Activated CD4-positive, alpha-beta T cell treated with anti-CD3 and anti-CD28 coated beads for 36 hours (primary cell): Measurements from ENCODE around the gene RNF5. TPM values are rescaled to one million over a fixed set of nuclear protein-coding genes. Genes with fewer than 3 reads are reported as not detected.
"Not testable (repeated sequence)": the region's sequence is repeated elsewhere in the genome, so short reads cannot be mapped to it uniquely, and the experiment has no call there.

Experiments used
- ATAC-seq: fragments of 200-7000 bp; cut with Tn5 transposase; one replicate; pipeline ENCODE4 v1.10.0; 2021; ENCODE audit warnings: mild to moderate bottlenecking, moderate library complexity
- CTCF ChIA-PET: fragments of 350-600 bp; sonication (Branson Sonifier 250); formaldehyde crosslinking; loops from one replicate; lab custom pipeline; 2021; ENCODE audit warnings: antibody characterized with exemption; lab: Charles Lee
- POLR2A ChIA-PET: fragments of 350-600 bp; sonication (Branson Sonifier 250); formaldehyde crosslinking; loops from one replicate; lab custom pipeline; 2021; ENCODE audit warnings: antibody characterized with exemption, inconsistent platforms; lab: Charles Lee
- DNase-seq: peaks from one replicate; pipeline ENCODE4 v3.0.0-alpha.2; 2020
- H3K27ac Mint-ChIP-seq: one replicate; pipeline ENCODE4 v1.8.0; 2021; ENCODE audit warnings: mixed read lengths
- H3K27me3 Mint-ChIP-seq: one replicate; pipeline ENCODE4 v1.8.0; 2021; ENCODE audit warnings: mixed read lengths
- H3K36me3 Mint-ChIP-seq: one replicate; pipeline ENCODE4 v1.8.0; 2021; ENCODE audit warnings: low read depth, mixed read lengths
- H3K4me1 Mint-ChIP-seq: one replicate; pipeline ENCODE4 v1.8.0; 2021; ENCODE audit warnings: mixed read lengths
- H3K4me3 Mint-ChIP-seq: one replicate; pipeline ENCODE4 v1.8.0; 2021; ENCODE audit warnings: mild to moderate bottlenecking, moderate library complexity, mixed read lengths
- H3K9me3 Mint-ChIP-seq: one replicate; pipeline ENCODE4 v1.8.0; 2021; ENCODE audit warnings: low read depth, mixed read lengths
- intact Hi-C, 2 experiments: fragments of 100-400 bp; cut with DNase I in 1 of 2; cut with micrococcal nuclease in 1 of 2; formaldehyde crosslinking; loops; one replicate each; pipeline versions ENCODE4 v1.14.2 to v1.15.1; 2022 to 2024; cut with DNase I, micrococcal nuclease
- total RNA-seq, 2 experiments: library from RNA; stranded (reverse); gene quantifications; one replicate each; pipeline ENCODE4 v1.2.3, GENCODE V29; 2021

RNF5 gene
- total RNA-seq, 2 experiments from 2014 or later = 51.7 to 65.6 TPM

DNA sequence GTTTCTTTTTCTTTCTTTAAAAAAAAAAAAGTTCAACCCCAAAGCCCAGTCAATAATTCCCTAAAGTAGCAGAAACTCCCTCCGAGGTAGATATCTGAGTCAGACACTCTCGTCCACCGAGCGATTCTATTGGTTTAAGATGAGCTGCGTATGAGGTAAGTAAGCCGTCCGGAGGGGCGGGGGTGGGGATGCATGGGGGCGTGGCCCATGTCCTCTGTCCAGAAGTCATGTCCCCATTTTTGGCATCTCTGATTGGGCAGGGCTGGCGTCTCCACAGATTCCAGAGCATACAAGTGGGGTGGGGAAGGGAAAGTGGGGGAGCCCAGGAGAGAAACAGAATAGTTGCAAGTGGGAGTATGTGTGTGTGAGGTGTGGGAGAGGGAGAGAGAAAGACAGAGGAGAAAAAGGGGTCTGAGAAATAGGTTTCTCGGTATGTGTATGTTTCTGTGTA, 7.5 kb downstream of the RNF5 start:
- H3K9me3 Mint-ChIP-seq, CTCF ChIA-PET, intact Hi-C loops, H3K27me3 Mint-ChIP-seq: not testable (repeated sequence)
- H3K36me3 Mint-ChIP-seq = peaks cover 57% of the 10 kb centered on the region
- H3K4me3 Mint-ChIP-seq = peak overlapping the region; percentile 39
- peaks cover 60% of the 10 kb centered on the region for H3K4me1 Mint-ChIP-seq
- ATAC-seq (peak; percentile 69), DNase-seq (peak; percentile 80)
- POLR2A ChIA-PET = interaction anchor here (0.6 to 0.7 kb wide), 3 partner anchors 9 to 640 kb away, joined by 3 to 6 read pairs (median 5); no protein-coding TSS in a partner anchor
- peak overlapping the region; percentile 87 for H3K27ac Mint-ChIP-seq

- Mint-ChIP-seq H3K36me3 (peaks cover 57% of the 10 kb centered on the region), H3K4me1 (peaks cover 57% of the 10 kb centered on the region), H3K27ac (peak overlapping the region; percentile 87), H3K4me3 (peak overlapping the region; percentile 39)
- H3K27me3 Mint-ChIP-seq, DNase-seq, CTCF ChIA-PET, ATAC-seq, intact Hi-C loops, H3K9me3 Mint-ChIP-seq: not testable (repeated sequence)
- POLR2A ChIA-PET = interaction anchor here (0.6 to 0.7 kb wide), 2 partner anchors 10 to 374 kb away, joined by 5 to 6 read pairs; no protein-coding TSS in a partner anchor
These were observed 8.1 kb downstream of the RNF5 start for GRCh38 chr6:32186151-32186840.

GRCh38 chr6:32187009-32187709, 9.0 kb downstream of the RNF5 start:
- no peak for DNase-seq
- no peak for ATAC-seq
- peak overlapping the region; percentile 87 for H3K27ac Mint-ChIP-seq
- intact Hi-C loops = no loop called here
- H3K4me3 Mint-ChIP-seq = peak overlapping the region; percentile 95
- POLR2A ChIA-PET = no interaction called here
- H3K9me3 Mint-ChIP-seq = no peaks in the 10 kb centered on the region
- no peaks in the 10 kb centered on the region for H3K27me3 Mint-ChIP-seq
- CTCF ChIA-PET = no interaction called here
- H3K4me1 Mint-ChIP-seq = peaks cover 54% of the 10 kb centered on the region
- peaks cover 60% of the 10 kb centered on the region for H3K36me3 Mint-ChIP-seq

DNA sequence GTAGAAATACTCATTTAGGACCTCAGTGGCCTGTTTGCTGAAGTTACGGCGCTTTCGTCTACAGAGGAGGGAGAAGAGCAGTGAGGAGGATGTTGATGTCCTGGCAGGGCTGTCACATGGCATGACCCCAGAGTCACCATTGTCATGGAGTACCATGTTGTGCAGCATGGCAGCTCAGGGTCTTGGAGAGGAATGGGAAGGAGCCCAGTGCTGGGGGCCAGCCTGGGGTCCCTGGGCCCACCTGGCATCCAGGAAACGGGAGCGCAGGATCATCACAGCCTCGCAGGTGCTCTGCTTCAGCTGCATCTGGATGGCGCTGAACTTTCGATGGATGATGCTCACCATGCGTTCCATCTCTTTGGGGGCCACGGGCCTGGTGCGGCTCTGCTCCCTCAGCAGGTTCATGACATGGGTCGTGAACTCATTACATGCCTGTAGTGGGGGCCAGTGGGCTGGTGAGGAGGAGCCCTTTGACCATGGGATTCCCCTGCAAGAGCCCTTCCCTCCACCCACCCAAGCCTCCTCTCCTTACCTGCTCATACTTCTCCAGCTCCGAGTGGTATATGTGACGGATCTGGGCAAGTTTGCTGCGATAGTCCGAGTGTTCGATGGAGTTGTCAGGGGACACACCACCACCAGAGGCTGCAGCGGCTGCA, 9.6 kb downstream of the RNF5 start:
- H3K27me3 Mint-ChIP-seq, H3K9me3 Mint-ChIP-seq, intact Hi-C loops, POLR2A ChIA-PET, CTCF ChIA-PET, ATAC-seq, DNase-seq: not testable (repeated sequence)
- Mint-ChIP-seq H3K4me1 (peaks cover 49% of the 10 kb centered on the region), H3K27ac (peak overlapping the region; percentile 91), H3K4me3 (peak overlapping the region; percentile 95), H3K36me3 (peaks cover 56% of the 10 kb centered on the region)

DNA sequence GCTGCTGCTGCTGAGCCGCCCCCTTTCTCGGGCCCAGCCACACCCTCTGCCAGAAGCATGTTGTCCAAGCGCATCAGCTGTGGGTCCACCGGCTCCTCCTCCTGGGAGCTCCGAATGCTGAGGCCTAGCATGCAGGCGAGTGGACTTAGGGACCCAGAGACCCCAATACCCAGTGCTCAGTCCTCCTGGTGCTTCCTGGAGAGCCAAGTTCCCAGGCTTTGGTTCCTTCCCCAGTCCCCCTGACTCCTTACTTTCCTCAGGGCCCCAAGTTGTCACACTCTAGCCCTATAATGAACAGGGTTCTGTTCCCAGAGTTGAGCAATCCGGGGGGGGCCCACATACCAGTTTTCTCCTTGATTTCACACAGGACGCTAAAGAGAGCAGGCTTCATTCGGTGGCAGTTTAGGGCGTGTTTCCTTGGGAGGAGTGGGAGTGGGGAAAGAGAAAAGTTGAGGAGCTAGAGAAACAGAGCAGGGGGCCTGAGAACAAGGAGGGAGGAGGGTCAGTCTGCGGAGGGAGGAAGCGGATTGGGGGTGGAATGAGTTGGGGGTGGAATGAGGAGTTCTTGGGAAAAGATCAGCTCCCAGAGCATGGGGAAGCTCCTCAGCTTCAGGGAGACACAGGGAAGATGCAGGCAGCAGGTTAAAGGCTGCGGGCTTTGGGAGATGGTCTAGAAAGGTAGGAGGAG, 10.3 kb downstream of the RNF5 start:
- CTCF ChIA-PET = interaction anchor here (0.6 kb wide), 1 partner anchor 1084 kb away, joined by 3 read pairs; the partner anchor contains the start of gene RPS18
- Mint-ChIP-seq H3K9me3 (no peaks in the 10 kb centered on the region), H3K4me1 (peaks cover 50% of the 10 kb centered on the region), H3K36me3 (peaks cover 51% of the 10 kb centered on the region), H3K27ac (peak overlapping the region; percentile 91), H3K27me3 (no peaks in the 10 kb centered on the region), H3K4me3 (peak overlapping the region; percentile 95)
- intact Hi-C loops = no loop called here
- ATAC-seq (no peak), DNase-seq (no peak)
- POLR2A ChIA-PET = interaction anchor here (1.0 kb wide), 1 partner anchor 9 kb away, joined by 3 read pairs; no protein-coding TSS in a partner anchor

DNA sequence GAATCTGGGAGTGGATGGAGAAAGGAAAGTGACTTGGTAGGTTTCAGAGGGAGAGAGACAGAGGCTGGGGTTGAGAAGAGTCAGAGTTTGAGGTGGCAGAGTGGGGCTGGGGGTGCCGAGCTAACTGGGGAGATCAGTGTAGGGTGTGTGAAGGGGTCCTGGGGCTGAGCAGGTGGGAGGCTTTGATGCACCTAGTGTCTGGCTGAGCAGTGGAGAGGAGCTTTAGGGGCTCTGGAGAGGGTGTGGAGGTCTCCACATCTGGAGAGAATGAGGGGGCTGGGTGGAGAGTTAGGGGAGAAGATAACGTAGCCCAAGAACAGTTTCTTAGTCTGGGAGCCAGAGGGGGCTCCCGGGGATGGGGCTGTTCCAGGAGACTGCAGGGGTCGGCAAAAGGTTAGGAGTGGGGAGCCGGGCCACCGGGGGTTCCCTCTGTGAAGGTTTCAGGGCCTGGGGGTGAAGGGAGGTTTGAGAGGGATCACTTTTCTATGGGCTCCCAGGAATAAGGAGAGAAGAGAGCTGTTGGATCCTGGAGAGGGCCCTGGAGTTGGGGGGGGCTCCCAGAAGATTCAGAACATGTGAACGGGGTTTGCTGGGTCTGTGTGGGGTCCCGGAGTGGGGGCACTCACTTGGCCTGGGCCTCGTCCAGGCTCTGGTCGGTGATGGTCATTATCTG, 11.0 kb downstream of the RNF5 start:
- Mint-ChIP-seq H3K9me3 (no peaks in the 10 kb centered on the region), H3K27ac (peak overlapping the region; percentile 91), H3K4me1 (peaks cover 57% of the 10 kb centered on the region), H3K36me3 (peaks cover 46% of the 10 kb centered on the region), H3K4me3 (peak overlapping the region; percentile 95), H3K27me3 (no peaks in the 10 kb centered on the region)
- CTCF ChIA-PET = interaction anchor here (0.6 kb wide), 2 partner anchors 1083 to 1433 kb away, joined by 3 read pairs; partner anchors contain the start of gene RPS18
- POLR2A ChIA-PET = interaction anchor here (0.6 to 1.0 kb wide), 2 partner anchors 10 to 595 kb away, joined by 3 read pairs; no protein-coding TSS in a partner anchor
- ATAC-seq (no peak), DNase-seq (no peak)
- intact Hi-C loops = no loop called here

DNA sequence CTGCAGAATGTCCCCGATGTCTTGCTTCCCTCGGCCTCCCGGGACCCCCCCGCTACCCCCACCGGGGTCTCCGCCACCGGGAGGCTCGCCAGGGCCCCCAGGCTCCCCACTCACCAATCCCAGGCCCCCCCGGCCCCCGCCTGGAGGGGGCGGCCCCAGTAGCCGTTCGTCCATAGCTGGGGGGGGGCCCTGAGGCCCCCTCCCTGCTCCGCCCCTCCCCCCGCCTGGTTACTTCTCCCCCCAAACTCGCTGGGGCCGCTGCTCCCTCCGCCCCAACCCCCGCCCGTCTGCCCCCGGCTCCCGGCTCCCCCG, 11.5 kb downstream of the RNF5 start:
- peak overlapping the region; percentile 95 for H3K4me3 Mint-ChIP-seq
- intact Hi-C loops = loop anchor here (1.0 to 10.0 kb wide), 5 partner anchors 11 to 1225 kb away; partner anchors contain the start of genes CUTA (in 1 of the 2), DXO (in 1 of the 2), FKBPL (in 1 of the 2) and PHF1 (in 1 of the 2)
- peaks cover 60% of the 10 kb centered on the region for H3K4me1 Mint-ChIP-seq

DNA sequence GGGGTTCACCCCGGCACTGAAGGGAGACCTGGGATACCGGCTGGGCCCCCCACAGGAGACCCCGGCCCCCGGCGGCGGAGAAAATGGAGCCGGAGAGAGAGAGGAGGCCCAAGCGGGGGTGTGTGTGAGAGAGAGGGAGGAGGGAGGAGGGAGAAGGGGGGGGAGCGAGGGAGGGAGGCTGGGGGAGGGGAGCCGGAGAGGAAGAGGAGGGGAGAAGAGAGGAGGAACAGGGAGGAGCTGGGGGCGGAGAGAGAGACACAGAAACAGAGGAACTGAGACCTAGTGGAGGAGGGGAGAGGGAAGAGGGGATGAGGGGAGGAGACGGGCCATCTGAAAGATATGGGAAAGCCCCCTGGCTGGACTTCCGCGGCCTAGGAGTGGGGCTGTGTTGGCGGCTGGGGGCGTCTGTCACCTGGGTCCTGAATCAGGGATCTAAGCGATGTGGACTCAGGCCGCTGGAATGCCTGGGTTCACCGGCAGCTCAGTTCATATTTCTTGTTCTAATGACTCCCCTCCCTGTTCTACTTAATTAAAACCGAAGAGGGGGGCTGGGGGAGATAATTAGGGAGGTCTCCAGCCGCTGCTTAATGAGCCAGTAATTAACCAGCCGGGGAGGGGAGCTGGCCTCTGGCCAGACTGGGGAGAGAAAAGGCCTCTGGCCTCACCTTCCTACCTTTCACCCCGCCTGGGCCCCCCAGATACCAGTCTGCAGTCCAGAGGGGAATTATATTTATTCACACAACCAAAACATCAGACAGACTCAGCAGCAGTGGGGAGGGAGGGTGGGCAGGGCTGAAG, 12.0 kb downstream of the RNF5 start, which contains the start of gene PBX2:
Gene PBX2 (minus strand): TSS at position 149 of the 798 bp plus-strand sequence. CDS start 287 bp downstream, outside the sequence.
- peak within 1 kb of the TSS; percentile 96 for H3K27ac Mint-ChIP-seq
- ChIA-PET CTCF (interaction anchor here (0.6 to 0.7 kb wide), 4 partner anchors 11 to 1434 kb away, joined by 3 to 4 read pairs (median 3); no protein-coding TSS in a partner anchor), POLR2A (interaction anchor here (0.6 to 0.7 kb wide), 2 partner anchors 13 to 536 kb away, joined by 3 read pairs; no protein-coding TSS in a partner anchor)
- H3K4me1 Mint-ChIP-seq = peaks cover 66% of the 10 kb centered on the region
- H3K27me3 Mint-ChIP-seq = no peaks in the 10 kb centered on the region
- peaks cover 46% of the 10 kb centered on the region for H3K36me3 Mint-ChIP-seq
- ATAC-seq (peak; percentile 58), DNase-seq (peak; percentile 92)
- peak within 1 kb of the TSS; percentile 95 for H3K4me3 Mint-ChIP-seq
- no peaks in the 10 kb centered on the region for H3K9me3 Mint-ChIP-seq
- intact Hi-C loops = loop anchor here (1.0 to 10.0 kb wide), 5 partner anchors 12 to 1225 kb away; partner anchors contain the start of genes CUTA (in 1 of the 2), DXO (in 1 of the 2), FKBPL (in 1 of the 2) and PHF1 (in 1 of the 2)

More for the DNA sequence above, 11.5 kb downstream of the RNF5 start:
- Mint-ChIP-seq H3K27me3 (no peaks in the 10 kb centered on the region), H3K36me3 (peaks cover 46% of the 10 kb centered on the region), H3K9me3 (no peaks in the 10 kb centered on the region), H3K27ac (peak overlapping the region; percentile 91)
- DNase-seq = no peak
- ATAC-seq = no peak
- ChIA-PET CTCF (interaction anchor here (0.6 kb wide), 2 partner anchors 10 to 1433 kb away, joined by 3 read pairs; no protein-coding TSS in a partner anchor), POLR2A (interaction anchor here (0.6 kb wide), 1 partner anchor 536 kb away, joined by 3 read pairs; no protein-coding TSS in a partner anchor)

GRCh38 chr6:32190911-32191677, 12.9 kb downstream of the RNF5 start:
- H3K9me3 Mint-ChIP-seq = no peaks in the 10 kb centered on the region
- H3K27me3 Mint-ChIP-seq = no peaks in the 10 kb centered on the region
- intact Hi-C loops = loop anchor here (1.0 to 10.0 kb wide), 5 partner anchors 13 to 1224 kb away; partner anchors contain the start of genes CUTA (in 1 of the 2), DXO (in 1 of the 2), FKBPL (in 1 of the 2) and PHF1 (in 1 of the 2)
- no peak for DNase-seq
- ChIA-PET POLR2A (interaction anchor here (0.7 to 2.6 kb wide), 3 partner anchors 8 to 63 kb away, joined by 3 to 9 read pairs (median 4); partner anchors contain the start of gene ATF6B), CTCF (interaction anchor here (0.6 to 0.7 kb wide), 2 partner anchors 65 to 232 kb away, joined by 3 to 4 read pairs; no protein-coding TSS in a partner anchor)
- peaks cover 39% of the 10 kb centered on the region for H3K36me3 Mint-ChIP-seq
- ATAC-seq = no peak
- H3K27ac Mint-ChIP-seq = peak overlapping the region; percentile 96
- peaks cover 60% of the 10 kb centered on the region for H3K4me1 Mint-ChIP-seq
- peak overlapping the region; percentile 95 for H3K4me3 Mint-ChIP-seq
